Left forelimb (tissue), 1 donor: ENCODE results near the gene IGLL1.
"Not testable (repeated sequence)": the region's sequence is repeated elsewhere in the genome, so short reads cannot be mapped to it uniquely, and the experiment has no call there.

Experiments used
- DNase-seq: peaks from one replicate; pipeline ENCODE4 v3.0.0-alpha.2; 2018; ENCODE audit warnings: low spot score

The IGLL1 gene

DNA sequence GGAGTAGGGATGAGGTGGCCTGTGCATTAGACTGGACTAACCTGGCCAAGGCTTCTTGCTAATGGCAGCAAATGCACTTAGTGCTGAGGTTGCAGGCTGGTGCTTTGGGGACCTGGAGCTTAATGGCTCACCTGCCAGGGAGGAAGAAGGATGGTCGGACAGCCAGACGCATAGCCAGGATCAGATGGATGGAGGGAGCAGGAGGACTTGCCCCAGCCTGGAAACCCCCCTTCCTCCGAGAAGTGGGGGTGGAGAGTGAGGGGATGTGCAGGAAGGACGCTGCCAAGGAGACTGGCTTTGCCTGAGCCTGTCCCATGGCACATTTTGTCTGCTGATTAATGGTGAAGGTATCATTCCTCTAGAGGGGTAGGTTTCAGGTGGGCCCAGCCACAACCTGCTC, 17.9 kb downstream of the IGLL1 start:
- DNase-seq, result no peak

DNA sequence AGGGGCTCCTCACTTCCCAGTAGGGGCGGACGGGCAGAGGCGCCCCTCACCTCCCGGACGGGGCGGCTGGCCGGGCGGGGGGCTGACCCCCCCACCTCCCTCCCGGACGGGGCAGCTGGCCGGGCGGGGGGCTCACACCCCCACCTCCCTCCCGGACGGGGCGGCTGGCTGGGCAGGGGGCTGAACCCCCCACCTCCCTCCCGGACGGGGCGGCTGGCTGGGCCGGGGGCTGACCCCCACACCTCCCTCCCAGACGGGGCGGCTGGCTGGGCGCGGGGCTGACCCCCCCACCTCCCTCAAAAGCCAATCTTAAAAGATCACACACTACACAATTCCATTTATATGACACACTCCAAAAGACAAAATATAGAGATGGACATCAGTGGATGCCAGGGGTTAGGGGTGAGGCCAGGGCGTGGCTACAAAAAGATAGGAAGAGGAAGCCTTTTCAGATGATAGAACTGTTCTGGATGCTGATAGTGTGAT, 19.0 kb downstream of the IGLL1 start:
- DNase-seq, result not testable (repeated sequence)

DNA sequence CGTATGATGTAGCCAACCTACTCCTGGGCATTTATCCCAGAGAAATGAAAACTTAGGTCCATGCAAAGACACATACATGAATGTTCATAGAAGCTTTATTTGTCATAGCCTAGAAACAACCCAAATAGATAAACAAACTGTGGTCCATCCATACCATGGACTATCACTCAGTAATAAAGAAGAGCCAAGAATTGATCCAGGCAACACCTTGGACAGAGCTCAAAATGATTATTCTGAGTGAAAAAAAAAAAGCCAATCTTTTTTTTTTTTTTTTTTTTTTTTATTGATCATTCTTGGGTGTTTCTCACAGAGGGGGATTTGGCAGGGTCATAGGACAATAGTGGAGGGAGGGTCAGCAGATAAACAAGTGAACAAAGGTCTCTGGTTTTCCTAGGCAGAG, 19.9 kb downstream of the IGLL1 start:
- not testable (repeated sequence) for DNase-seq

DNA sequence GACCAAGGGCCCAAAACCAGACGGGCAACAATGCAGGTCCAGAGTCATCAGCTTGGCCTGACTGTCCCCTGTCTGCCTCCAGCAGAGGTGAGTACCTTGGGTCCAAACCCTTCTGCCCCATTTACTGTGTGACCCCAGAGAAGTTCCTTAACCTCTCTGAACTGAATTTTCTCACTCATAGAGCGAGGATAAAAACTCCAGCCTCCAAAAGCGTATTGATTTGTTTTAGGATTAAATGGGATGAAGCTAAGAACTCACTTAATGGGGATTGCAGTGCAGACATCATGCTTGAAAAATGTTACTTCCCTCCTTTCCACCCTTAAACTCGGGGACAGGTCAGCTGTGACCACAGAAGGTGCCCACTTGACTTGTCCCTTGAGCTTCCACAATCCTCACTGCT, 22.6 kb downstream of the IGLL1 start:
- DNase-seq, result no peak

DNA sequence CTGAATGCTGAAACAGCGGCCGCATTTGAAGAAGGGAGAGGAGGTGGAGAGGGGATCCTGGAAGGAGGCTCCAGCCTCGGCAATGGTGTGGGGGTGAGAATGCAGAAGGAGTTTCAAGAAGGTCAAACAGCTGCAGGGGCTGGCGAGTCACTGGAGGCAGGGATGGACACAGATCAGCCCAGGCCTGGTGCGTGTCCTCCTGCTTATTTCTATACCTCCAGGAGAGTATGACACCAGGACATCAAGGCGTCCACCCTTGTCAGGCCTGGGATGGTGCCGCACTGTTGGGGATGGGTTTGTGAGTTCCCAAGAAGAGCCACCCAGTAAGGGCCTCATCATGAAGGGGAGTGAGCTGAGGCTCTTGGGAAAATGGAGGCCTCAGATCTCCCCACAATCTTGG, 23.1 kb downstream of the IGLL1 start:
- no peak for DNase-seq

DNA sequence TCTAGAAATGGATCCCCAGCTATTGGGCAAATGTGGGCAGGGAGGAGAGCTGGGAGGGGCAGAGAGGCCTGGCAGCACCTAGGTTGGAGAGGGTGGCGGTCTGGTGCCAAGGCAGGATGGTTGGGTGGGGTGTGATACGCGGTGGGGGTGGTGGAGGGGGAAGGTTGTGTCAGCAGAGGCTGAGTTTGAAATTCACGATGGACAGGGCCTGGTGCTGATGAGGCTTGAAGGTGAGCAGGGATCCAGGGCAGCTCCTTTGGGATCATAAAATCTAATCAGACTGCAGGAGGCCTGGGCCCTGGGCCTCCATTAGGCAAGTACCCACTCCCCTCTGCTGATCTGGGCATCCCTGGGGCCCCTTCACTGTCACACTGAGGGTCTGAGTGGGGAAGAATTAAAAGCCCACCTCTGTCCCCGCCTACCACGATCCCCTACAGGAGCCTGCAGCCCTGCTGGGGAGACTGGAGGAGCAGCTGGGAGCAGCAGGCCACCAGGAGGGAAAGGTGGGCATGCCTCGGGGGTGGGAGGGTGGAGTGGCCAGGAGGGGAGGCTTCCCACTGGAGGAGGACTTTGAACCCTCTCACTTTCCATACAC, 24.0 kb downstream of the IGLL1 start:
- DNase-seq, result no peak

DNA sequence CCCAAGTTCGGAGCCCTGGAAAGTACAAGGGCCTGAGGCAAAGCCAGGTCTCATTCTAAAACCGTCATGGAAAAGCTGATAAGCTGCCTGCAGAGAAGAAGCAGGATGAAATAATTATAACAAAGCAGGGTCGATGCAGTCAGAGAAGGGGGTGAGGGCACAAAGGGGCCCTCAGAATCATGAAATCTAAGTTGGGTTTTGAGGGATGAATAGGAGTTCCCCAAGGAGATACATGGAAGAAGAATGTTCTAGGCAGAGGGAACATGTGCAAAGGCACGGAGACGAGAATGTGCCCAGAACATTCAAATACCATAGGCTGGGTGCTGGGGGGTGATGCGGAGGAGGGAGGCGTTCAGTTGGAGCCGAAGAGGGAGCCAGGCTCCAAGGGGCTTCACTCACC, 25.0 kb downstream of the IGLL1 start:
- DNase-seq, result no peak

DNA sequence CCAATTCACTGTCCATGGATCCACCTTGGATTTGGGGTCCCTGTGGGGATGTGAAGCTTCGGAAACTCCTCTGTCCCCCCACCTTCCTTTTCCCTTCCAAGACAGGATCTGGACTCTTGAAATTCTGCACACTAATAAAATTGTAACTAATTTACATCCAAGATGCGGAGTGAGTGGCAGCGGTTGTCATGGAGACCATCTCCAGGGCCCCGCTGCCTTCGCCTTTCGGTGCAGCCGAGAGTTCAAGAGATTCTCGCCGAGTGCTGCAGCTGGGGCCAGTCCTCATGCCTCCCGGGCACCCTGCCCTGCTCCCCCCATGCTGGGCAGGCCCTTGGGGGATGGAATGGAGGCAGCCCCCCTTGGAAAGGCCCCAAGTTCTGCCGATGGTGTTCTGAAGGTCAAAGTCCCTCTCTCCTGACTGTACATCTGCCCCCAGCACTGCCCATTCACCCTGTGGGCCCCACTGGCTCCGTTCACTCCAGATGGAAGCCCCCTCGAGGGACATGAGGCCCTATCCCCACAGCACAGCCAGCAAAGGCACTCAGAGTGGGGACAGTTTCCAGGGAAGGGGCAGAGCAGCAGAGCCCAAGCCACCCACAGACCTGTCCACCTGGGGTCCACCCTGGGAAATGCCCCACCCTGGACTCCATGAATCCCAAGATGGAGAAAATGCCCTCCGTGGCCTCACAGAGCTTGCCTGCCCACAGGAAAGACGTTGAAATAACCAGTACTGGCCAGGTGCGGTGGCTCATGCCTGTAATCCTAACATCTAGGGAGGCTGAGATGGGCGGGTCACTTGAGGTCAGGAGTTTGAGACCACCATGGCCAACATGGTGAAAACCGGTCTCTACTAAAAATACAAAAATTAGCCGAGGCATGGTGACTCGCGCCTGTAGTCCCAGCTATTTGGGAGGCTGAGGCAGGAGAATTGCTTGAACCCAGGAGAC, 25.9 kb downstream of the IGLL1 start:
- DNase-seq, result no peak

DNA sequence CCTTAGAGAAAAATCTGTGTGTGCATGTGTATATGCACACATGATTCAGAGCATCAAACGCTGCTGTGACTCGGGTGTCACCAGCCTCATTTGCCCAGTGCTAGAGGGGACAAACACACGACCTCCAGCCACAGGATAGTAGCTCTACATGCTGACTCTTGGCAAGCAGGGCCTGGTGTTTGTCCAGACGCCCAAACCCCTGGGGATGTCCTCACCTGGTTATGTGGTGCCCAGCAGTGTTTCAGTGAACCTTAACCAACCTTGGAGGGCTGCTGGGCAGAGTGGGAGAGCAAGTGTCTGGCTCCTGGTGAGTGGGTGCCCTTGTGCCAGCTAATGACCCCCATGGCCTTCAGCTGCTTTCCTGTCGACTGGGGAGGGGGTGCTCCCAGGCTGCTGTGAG, 26.7 kb downstream of the IGLL1 start:
- DNase-seq, result no peak

DNA sequence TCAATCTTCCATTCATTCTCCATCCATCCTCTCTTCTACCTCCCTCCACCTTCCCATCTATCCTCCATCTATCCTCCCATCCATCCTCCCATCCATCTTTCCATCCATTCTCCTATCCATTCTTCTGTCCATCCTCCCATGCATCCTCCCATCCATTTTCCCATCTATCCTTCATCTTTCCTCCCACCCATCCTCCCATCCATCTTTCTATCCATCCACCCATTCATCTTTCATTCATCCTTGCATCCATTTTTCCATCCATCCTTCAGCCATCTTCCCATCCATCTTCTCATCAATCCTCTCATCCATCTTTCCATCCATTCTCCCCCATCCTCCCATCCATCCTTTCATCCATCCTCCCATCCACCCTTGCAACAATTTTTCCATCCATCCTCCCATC, 27.5 kb downstream of the IGLL1 start:
- no peak for DNase-seq

DNA sequence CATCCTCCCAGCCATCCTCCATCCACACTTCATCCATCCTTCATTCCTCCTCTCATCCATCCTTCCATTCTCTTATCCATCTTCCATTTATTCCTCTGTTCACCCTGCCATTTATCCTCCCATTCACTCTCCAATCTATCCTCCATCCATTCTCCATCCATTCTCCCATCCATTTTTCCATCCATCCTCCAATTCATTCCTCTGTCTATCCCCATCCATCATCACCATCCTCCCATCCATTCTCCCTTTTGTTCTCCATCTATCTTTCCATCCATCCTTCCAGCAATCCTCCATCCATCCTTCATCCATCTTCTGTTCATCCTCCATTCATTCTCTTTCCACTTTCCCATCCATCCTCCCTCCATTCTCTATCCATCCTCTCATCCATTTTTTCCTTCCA, 28.7 kb downstream of the IGLL1 start:
- no peak for DNase-seq

DNA sequence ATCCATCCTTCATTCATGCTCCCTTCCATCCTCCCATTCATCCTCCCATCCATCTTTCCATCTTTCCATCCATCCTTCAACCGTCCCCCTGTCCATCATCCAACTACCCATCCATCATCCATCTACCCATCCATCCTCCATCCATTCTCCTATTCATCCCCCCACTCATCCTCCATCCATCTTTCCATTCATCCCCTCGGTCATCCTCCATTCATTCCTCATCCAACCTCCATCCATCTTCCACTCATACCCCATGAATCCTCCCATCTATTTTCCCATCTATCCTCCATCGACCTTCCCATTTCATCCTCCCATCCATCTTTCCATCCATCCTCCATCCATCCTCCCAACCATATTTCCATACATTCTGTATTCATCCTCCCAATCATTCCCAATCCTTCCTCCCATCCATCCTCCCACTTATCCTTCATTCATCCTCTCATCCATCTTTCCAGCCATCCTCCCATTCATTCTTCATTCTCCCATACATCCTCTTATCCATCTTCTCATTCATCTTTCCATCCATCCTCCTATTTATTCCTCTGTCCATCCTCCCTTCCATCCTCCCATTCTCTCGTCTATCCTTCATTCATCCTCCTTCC, 29.9 kb downstream of the IGLL1 start:
- DNase-seq, result no peak

DNA sequence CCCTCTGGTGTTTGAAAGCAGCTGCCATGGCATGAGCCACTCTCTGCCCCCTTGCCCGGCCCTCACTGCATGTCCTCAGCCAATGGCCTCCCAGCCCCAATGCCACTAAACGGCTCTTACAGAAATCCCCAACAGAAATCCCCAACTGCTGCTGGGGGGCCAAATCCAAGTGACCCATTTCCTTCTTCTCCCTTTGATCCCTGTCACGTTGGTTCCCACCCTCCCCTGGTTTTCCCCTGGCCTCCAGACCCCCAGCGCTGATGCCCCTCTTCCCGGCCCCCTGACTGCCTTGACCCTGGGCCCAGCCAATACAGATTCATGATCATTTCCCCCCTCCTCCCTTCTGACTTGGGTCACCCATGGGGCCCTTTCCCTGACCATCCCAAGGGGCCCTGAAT, 30.9 kb downstream of the IGLL1 start:
- DNase-seq, result no peak

DNA sequence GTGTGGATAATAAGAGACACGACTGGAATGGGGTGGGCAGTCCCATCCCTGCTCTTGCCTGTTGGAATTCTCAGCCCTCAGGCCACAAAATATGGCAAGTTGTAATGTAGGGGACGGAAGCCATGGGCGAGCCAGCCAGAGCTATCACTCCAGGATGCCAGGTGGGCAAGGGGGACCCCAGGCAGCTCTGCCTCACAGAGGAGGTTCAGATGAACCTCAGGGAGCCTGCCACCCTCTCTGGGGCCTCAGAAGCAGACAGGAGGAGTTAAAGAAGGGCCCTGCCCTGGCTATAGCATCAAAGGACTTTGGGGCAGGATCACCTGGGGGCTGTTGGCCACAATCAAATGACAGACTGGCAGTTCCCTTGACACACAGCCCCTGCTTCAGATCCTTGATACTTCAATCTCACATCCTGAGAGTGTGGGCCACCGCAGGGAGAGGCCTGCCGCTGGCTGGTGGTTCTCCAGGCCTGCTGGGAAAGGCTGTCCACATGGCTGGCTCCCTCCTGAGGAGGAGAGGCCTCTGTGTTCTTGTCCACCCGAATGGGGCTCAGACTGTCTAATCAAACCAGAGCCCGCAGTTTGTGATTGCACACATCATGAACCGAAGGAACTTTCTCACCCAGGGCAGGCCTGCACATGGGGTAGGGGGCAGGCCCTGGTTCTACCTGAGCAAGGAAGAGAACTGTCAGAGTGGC, 31.4 kb downstream of the IGLL1 start:
- DNase-seq, result no peak

DNA sequence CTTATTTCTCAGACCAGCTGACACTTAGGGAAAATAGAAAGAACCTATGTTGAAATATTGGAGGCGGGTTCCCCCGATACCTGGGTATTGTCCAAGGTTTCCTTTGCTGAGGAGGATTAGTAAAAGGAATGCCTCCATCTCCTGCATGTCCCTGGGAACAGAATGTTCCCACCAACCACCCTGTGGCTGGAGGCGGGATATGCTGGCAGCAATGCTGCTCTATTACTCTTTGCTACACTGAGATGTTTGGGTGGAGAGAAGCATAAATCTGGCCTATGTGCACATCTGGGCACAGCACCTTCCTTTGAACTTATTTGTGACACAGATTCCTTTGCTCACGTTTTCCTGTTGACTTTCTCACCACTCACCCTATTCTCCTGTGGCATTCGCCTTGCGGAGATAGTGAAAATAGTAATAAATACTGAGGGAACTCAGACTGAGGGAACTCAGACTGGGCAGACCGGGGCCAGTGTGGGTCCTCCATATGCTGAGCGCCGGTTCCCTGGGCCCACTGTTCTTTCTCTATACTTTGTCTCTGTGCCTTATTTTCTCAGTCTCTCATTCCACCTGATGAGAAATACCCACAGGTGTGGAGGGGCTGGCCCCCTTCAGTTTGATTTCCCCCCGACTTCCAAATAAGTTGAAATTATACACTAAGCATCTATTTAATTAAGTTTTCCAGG, 32.1 kb downstream of the IGLL1 start:
- no peak for DNase-seq

DNA sequence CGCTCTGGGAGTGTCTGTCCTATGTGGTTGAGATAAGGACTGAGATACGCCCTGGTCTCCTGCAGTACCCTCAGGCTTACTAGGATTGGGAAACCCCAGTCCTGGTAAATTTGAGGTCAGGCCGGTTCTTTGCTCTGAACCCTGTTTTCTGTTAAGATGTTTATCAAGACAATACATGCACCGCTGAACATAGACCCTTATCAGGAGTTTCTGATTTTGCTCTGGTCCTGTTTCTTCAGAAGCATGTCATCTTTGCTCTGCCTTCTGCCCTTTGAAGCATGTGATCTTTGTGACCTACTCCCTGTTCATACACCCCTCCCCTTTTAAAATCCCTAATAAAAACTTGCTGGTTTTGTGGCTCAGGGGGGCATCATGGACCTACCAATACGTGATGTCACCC, 32.7 kb downstream of the IGLL1 start:
- not testable (repeated sequence) for DNase-seq

DNA sequence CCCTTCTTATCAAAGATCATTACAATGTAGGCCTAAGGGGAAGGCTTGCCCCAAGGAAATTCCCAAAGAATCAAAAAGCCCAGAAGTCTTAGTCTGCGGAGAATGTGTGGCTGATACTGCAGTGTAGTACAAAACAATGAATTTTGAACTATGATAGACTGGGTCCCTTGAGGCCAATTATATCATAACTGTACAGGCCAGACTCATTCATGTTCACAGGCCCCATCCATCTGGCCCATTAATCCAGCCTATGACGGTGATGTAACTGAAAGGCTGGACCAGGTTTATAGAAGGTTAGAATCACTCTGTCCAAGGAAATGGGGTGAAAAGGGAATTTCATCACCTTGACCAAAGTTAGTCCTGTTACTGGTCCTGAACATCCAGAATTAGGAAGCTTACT, 35.2 kb downstream of the IGLL1 start:
- DNase-seq, result no peak

DNA sequence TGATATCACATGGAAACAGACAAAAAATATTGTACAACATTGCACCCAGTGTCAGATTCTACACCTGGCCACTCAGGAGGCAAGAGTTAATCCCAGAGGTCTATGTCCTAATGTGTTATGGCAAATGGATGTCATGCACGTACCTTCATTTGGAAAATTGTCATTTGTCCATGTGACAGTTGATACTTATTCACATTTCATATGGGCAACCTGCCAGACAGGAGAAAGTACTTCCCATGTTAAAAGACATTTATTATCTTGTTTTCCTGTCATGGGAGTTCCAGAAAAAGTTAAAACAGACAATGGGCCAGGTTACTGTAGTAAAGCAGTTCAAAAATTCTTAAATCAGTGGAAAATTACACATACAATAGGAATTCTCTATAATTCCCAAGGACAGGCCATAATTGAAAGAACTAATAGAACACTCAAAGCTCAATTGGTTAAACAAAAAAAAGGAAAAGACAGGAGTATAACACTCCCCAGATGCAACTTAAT, 36.5 kb downstream of the IGLL1 start:
- DNase-seq, result not testable (repeated sequence)

DNA sequence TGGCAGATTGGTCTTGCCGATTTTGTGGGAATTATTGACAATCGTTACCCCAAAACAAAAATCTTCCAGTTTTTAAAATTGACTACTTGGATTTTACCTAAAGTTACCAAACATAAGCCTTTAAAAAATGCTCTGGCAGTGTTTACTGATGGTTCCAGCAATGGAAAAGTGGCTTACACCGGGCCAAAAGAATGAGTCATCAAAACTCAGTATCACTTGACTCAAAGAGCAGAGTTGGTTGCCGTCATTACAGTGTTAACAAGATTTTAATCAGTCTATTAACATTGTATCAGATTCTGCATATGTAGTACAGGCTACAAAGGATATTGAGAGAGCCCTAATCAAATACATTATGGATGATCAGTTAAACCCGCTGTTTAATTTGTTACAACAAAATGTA, 37.2 kb downstream of the IGLL1 start:
- no peak for DNase-seq

DNA sequence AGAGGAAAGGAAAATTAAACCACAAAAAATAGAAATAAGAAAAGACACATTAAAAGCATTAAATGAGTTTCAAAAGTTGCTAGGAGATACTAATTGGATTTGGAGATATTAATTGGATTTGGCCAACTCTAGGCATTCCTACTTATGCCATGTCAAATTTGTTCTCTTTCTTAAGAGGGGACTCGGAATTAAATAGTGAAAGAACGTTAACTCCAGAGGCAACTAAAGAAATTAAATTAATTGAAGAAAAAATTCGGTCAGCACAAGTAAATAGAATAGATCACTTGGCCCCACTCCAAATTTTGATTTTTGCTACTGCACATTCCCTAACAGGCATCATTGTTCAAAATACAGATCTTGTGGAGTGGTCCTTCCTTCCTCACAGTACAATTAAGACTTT, 37.7 kb downstream of the IGLL1 start:
- not testable (repeated sequence) for DNase-seq

DNA sequence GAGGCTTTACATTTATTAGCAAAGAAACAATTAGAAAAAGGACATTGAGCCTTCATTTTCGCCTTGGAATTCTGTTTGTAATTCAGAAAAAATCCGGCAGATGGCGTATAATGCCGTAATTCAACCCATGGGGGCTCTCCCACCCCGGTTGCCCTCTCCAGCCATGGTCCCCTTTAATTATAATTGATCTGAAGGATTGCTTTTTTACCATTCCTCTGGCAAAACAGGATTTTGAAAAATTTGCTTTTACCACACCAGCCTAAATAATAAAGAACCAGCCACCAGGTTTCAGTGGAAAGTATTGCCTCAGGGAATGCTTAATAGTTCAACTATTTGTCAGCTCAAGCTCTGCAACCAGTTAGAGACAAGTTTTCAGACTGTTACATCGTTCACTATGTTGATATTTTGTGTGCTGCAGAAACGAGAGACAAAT, 38.2 kb downstream of the IGLL1 start:
- not testable (repeated sequence) for DNase-seq

DNA sequence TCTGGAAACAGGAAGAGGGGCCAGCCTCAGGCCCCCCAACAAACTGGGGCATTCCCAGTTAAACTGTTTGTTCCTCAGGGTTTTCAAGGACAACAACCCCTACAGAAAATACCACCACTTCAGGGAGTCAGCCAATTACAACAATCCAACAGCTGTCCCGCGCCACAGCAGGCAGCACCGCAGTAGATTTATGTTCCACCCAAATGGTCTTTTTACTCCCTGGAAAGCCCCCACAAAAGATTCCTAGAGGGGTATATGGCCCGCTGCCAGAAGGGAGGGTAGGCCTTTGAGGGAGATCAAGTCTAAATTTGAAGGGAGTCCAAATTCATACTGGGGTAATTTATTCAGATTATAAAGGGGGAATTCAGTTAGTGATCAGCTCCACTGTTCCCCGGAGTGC, 39.3 kb downstream of the IGLL1 start:
- not testable (repeated sequence) for DNase-seq
